Hindlimb muscle (tissue), 1 donor: ENCODE results near the gene SRGAP3. TPM values are rescaled to one million over a fixed set of nuclear protein-coding genes. Genes with fewer than 3 reads are reported as not detected.

Experiments
- DNase-seq: peaks from one replicate; pipeline ENCODE4 v3.0.0-alpha.2; 2013
- polyA plus RNA-seq: library from polyadenylated mRNA; unstranded; fragments of 120-200 nt; gene quantifications from one replicate; pipeline ENCODE4 v1.2.1, GENCODE V29; 2013; ENCODE audit not compliant: insufficient read length

Gene SRGAP3
- polyA plus RNA-seq, 1 donor = 24.1 TPM

DNA sequence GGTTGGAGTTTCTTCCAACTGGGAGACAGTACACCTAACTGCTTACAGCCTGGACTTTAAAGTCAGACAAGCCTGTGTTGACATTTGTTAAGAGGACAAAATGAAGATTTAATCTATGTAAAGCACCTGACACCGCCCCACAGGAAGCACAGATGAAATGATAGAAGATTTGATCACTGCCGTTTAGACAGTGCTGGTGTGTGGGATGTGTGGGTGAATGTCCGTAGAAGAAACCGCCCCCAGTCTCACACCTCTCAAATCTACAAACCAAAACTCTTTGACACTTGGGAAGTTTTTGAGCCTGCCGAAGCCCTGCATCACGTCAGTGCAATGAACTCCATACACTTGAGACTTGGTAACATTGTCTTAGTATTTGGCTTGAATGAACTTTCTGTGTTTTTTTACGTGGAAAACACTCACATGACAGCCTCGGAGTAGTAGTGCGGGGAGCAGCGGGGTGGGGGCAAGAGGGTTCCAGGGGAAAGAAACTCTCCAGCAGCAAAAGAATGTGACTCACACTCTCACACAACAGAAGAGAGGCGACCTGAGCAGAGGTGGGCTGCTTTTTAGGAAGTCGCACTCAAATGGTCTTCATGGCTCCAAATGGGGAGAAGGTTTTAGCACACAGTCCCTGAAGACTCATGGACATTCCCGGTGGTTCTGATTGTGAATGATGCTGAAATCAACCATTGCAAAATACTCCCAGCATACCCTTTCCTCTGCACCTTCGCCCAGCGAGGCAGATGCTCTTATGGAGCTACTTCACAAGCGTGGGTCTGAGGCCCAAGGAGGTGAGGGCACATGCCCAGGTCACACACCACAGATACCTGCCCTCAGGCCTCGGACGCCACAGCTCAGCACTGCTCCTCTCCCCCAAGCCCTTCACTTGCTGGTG lies 79.2 kb downstream of the SRGAP3 start:
- DNase-seq = no peak

DNA sequence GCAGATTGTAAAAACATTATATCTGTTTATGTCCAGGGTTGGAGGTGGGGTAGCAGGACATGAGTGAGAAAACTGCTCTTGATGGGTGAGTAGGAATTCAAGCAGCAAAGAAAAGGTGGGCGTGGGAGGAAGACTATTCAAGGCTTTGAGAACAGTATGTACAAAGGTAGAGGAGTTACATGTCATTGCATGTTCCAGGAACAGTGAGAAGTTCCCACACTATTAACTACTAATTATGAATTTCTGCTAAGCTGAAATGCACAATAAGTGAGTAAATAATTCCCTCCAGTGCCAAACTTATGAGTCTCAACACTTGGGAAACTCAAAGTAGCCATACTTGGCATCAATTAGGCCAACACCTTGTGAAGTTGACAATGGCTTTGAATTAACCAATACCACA lies 80.1 kb downstream of the SRGAP3 start:
- DNase-seq = no peak

DNA sequence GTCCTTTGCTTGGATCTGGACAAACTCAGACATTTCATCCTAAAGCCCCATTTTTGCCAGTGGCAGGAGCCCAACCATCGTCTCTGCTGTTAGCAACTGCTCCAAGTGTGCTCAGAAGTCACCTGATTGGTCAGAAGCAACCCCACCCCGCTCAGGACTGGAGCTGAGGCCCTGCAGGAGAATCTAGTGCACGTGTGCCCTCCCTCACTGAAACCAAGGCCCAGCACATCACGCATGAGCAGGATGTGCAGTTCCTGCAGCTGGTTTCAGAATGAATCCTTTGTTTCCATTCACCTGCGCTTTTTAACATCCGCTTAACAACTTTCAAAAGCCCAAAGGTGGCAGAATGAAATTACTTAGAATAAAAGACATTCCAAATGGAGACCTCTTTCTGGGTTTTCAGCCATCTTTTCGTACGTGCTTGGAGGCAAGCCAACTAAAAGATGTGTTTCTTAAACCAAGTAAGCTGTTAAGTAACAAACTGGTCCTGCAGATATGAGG lies 81.2 kb downstream of the SRGAP3 start:
- DNase-seq = peak; percentile 33

DNA sequence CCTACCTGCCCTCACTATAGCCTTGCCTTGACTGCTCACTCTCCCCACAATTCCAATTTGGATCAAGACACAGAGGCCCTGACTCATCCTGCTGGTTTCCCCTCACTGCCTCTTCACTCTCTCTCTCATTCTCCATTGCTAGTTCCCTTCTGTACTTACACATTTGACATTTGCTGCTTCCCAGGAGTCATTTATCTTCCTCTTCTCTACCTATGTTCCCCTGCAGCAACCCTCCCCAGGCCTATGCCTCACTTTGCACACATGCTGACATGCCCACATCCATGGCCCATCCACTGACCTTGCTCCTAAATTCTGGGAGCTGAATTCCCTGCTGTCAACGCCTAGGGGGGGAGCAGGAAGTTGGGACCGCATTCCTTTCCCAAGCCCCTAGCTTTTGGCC lies 82.2 kb downstream of the SRGAP3 start:
- DNase-seq = no peak

DNA sequence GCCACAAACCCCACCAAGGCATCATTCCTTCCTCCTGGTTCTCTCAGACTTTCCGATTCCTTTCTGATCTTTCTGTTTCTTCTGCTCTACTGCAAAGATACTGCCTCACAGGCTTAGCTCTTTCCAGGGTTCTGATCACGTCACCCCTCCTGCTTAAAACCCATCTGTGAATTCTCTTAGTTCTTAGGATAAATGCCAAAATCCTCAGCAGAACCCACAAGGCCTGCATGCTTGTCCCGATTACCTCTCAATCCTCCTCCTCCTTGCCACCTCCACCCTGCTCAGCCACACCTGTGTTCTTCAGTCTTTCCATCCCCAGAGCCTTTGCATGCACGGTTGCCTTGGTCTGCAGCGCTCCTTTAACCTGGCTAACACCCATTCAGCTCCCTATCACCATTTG lies 84.0 kb downstream of the SRGAP3 start:
- DNase-seq = no peak

DNA sequence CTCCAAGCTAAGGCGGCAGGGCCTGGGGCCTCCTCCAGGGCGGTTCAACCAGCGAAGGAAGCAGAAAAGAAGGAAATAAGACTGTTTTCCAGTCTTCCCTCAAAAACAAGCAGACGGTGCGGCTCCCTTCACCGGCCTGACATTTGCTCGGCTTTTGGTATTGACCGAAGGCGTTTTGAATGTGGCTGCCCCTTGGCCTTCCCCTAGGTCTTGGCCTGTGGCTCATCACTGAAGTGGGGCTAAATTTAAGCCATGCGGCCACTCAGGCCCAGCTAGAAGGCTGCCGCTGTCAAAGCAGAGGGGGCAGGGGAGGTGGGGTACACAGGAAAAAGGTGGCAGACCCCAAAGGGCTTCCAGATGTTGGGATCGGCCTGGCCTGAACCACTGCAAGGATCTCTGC lies 86.2 kb downstream of the SRGAP3 start:
- DNase-seq = no peak

DNA sequence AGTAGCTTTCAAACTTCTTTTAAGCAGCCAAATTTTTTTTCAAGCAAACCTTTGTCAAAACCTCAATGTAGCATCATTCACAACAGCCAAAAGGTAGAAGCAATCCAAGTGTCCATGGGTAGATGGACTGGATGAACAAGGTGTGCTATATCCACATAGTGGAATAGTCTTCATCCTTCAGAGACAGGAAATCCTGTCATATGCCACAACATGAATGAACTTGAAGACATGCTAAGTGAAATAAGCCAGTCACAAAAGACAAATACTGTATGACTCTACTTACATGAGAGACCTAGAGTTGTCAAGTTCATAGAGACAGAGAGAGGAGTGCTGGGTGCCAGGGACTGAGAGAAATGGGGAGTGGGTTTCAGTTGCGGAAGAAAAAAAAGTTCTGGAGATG lies 87.6 kb downstream of the SRGAP3 start:
- no peak for DNase-seq

DNA sequence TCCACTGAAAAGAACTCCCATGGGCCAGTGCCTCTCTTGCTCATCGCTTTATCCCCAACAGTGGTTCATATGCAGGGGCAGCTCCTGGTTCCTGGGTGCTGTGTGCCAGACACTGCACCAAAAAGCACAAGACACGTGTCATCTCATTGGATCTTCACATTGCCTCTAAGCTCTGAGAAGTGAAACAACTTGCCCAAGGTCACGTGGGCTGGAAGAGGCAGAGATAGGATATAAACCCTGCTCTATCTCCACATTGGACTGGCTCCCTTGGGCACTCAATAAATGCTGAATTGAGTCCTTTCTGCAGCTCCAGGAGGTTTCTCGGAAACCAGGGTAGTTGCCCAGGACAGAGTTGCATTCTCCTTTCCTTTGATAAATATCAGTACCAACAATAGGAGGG lies 88.1 kb downstream of the SRGAP3 start:
- no peak for DNase-seq

DNA sequence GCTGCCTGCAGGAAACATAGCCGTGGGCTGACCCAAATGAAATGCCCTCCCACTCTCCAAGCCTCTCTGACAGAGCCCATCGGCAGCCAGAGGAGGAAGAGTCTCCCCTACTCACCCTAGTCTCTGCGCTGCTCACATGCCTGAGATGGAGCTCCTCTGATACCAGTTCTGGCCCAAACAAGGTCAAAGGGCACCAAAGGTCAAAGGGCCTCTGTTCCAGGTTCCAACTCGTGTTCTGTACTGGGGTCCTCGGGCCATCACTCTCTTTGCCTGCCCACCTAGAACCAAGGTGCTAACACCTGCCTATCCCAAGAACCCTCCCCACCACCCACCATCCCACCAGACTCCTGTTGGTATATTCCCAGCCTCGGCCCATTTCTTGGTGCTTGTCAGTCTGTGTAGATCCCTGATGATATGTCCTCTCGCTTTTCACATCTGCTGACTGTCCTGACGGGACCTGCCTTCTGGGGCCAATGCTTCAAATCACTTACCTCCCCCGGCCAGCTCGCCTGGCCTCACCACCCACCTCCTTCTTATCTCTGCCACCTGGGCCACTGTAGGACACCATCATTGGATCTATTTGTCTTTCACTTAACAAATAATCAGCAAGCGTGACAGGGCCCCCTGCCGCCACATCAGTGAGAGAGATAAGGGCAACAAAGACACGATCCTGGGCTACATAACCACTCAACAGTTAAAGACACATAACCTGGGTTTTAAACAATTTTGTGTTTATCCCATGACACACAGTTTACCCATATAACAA lies 90.4 kb downstream of the SRGAP3 start:
- DNase-seq = no peak

DNA sequence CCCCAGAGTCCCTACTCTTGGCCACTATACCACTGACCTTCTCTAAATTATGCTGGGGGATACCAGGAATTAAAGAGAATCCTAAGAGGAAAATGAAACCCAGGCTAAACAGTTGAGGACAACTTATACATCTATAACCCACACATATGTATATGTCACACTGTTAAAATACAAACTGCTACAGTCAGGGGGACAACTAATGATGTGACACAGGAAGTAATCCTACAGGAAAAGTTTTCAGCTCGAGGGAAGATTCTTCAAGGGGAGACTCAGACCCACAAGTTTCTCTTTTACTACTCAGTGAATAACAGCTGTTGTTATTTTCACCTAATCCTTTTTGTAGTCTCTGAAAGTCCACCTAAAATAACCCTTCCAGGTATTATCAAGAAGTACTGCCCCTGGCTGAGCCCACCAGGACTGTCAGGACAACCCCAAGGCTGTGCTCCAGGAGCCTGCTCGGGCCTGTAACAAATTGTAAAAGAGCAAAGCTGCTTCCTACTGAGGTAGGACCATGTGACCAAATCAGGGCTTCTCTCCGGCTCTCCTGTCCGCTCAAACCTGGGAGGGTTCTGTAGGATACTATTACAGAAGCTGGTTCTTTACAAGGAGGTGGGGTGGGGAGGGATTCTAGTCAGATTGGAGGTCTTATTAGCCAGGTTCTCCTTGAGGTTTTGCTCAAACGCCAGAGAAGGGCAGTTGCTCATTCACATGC lies 91.6 kb downstream of the SRGAP3 start:
- no peak for DNase-seq

DNA sequence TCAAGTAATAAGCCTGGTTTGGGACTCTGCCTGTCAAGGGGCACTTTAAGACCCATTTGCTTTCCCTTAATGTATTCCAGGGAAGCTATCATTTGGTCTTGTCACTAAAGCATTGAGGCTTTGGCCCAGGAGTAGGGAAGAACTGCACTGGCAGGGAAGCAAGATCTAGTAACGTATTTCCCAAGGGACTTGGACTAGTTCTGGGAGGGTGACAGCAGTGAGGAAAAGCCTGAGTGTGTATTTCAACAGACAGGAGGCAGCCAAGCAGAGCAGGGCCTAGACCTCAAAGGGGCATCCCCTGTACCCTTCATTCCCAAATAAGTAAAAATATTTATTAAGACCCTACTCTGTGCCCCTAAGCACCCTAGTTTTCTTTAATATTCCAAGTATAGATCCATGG lies 92.8 kb downstream of the SRGAP3 start:
- no peak for DNase-seq

DNA sequence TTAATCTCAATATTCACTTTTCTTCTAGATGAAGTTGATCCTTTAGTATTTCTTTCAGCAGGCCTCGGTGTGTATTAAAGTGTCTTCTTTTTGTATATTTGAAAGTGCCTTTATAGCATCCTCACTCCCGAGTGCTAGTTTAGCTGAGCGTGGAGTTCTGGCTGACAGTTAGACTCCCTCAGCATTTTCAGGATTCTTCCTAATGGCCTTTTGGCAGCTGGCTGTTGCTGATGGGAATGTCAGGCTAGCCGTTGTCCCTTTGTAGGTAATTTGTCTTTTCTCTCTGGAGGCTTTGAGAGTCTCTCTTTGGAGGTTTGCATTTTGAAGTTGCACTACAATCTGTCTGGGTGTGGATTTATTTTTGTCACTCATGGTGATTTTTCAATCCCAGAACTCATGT lies 94.4 kb downstream of the SRGAP3 start:
- DNase-seq = no peak

DNA sequence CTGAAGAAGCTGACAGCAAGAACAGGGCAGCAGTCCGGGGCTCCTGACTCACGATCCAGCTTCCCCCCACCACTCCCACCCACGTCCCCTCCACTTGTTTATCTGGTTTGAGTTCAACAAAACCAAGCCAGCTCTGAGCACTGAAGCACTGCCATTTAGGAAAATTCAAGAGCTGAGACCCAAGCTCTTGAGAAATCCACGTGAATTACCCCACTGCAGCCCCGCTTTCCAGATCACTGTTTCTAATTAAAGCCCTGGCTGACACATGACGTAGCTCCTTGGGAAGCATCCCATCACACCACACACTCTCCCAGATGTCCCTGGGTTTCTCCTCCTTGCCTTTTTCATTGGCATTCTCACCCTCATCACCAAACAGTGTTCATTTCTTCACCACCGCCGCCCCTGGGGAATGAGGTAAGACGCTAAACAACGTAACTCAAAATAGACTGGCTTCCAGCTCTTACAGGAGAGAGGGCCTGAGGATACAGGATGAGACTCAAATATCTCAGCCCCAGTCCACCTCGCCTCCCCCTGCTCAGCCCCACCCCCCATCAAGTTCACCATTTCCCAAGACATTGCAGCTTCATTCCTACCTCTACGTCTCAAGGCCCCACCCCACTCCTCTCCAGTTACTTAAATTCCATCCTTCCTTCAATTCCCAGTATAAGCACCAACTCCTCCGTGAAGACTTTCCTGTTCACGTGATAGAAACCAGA lies 95.4 kb downstream of the SRGAP3 start:
- peak; percentile 76 for DNase-seq

DNA sequence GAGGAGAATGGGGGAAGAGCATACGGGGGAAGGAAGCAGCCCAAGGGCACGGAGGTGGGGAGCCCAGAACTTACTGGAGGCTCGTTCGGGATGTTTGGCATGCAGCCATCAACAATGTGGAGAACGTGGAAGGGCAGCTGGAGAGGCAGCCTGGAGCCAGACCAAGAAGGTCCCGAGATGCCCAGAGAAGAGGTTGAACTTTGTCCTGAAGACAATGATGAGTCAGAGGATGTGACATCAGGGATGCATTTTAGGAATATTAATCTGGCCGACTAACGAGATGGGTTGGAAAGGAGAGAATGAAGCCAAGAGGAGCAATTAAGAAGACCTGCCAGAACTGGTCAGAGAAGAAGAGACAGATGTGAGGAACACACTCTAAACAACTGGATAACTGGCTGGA lies 98.2 kb downstream of the SRGAP3 start:
- DNase-seq = no peak

DNA sequence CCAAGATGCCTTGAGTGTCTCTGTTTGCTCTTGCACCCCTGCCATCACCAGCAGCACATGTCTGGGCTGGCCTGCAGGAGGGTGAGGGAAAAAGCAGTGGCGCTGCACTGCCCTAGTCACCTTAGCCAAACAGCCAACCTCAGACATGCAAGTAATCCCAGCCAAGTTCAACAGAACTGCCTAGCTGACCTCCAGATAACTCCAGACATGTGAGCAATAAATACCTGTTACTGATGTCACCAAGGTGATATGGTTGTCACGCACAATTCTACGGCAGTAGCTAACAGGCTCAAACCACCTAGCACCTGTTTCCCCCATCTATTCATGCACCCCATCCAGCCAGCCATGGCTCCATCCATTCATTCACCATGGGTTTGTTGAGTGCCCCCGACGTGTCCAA lies 99.9 kb downstream of the SRGAP3 start:
- DNase-seq = no peak

DNA sequence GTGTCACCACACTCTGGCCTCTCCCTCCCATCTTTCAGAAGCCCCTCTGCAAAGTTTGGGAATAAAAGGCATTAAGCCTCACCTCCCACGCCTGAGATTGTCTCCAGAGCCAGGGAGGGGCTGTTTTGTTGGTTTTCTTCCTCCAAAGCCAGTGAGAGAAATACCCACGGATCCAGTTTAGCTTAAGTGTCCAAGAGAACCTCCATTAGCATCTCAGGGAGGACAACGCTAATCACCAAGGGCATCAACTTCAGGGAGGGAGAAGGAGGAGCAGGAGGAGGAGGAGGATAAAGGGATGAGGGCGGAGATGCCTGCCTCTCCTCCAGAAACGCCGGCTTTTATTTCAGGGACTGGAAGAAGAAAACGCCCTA lies 101.6 kb downstream of the SRGAP3 start:
- no peak for DNase-seq

DNA sequence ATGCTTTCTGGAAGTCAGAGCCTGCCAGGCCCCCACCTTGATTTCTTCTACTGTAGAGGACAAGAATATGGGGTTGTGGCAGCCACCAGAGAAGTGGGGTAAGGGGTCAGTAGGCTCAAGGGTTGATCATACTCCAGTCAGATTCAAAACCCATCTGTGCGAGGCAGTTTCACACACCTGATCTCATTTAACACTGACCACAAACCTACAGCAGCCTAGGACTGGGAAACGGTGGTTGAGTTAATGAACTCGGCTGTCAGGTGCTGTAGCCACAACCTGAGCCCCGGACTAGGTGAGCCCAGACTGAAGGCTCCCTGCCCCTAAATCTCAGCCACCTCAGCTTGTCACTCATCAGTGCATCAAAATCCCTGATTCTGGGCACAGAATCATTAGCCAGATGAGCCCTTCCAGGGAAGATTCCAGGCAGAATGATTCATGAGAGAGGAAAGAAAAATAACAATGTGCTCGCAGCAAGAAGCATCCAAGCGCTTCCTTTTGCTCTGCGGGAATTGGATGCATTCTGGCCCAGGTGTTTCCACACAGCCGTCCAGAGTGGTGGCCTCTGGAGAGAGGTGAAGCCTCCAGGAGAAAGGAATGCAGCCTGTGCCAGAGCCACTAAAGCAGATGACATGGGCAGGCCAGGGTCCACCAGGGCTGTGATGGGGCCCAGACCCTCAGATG lies 102.1 kb downstream of the SRGAP3 start:
- no peak for DNase-seq

DNA sequence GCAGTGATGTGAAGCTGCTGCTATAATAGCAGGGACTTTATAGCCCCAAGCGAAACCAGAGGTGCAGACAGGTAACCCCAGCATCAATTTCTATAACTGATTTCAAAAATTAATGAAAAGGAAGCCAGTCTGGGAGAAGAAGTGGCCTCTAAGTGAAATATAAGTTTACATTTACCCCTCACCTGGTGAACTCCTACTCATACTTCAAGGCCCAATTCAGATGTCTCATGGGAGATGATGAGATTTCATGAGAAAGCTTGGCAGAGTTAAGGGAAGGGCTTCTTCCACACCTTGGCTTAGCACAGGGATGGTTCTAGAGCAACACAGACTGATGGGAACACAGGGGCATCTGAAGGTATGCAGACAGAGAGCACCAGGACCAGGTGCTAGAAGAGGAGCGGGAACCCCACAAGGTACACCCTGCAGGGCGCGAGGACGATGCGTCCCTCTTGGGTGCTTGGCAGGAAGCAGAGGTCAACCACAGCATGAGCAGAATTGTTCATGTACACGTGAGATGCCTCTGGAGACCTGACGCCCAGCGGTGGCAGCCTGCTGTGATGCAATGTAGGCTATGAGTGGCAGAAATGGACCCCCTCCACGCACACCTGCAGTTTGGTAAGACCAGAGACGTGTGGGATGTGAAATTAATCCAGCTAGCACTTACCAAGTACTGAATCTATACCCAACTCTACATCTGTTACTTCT lies 102.9 kb downstream of the SRGAP3 start:
- DNase-seq = no peak

DNA sequence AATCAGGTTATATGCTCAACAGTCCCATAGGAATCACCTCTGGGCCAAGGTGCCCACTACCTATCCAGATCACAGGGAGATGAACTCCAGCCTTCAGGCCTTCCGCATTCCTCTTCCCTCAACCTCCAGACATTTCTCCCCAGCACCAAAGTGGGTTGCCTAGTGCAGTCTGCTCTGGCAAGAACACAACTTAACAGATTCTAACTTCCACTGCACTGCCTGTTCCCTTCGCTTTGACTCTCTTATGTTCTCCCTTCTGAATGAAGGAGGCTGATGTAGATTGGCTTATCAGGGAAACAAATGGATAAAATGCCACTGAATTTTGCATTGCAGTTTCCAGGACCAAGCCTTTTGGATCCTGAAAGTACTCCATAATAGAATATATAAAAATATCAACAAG lies 106.3 kb downstream of the SRGAP3 start:
- DNase-seq = no peak

DNA sequence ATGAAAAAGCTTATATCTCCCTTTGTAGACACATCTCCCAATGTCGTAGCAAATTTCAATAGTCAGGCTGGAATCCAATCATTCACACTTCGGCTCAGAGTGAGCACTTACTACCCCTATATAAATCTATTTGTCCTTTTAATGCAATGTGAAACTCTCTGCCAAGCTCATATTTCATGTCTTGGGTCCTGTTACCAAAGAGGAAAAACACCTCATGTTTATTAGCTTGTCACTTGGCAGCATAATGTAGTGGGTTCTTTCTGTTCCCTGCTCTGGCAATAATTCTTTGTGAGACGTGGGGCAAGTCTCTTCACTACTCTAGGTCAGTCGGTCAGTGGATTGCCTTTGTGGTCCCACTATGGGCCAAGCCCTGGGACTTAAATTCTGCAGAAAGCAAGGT lies 107.1 kb downstream of the SRGAP3 start:
- no peak for DNase-seq

DNA sequence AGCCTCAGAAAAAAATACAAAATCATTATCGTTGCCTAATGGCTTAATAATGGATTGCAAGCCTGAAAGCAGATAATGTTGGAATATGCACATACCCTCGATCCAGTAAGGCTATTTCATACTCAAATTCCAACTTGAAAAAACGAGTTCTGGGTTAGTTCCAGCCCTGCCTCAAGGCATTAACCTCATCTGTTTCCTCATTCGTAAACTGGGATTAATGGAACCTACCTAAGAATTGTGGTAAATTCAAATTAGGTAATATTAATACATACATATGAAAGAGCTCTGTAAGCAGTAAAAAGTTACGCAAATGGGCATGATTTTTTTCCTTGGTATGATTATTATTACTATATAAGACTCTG lies 107.5 kb downstream of the SRGAP3 start:
- DNase-seq = no peak
